Esophagus squamous epithelium (tissue), 5 donors: ENCODE data around the gene NR1H2. TPM values are rescaled to one million over a fixed set of nuclear protein-coding genes. Genes with fewer than 3 reads are reported as not detected.
A peak's percentile ranks its signal among the peaks of the same experiment; 100 is the strongest.

Experiments used
- DNase-seq: peaks from one replicate; lab custom pipeline; 2025; lab: John Stamatoyannopoulos, UW
- H3K27ac ChIP-seq, 4 donors: fragments of 200-600 bp; sonication (generic); one replicate each; pipeline ENCODE4 v1.5.1; 2016 to 2019; ENCODE audit warnings: mild to moderate bottlenecking in 1 of 4
- H3K27me3 ChIP-seq, 4 donors: fragments of 200-600 bp; sonication (generic); 1 replicate in 3 of 4; 2 replicates in 1 of 4; pipeline versions ENCODE4 v1.5.1 to v1.6.0; 2017 to 2021; ENCODE audit warnings: antibody characterized with exemption in 1 of 4
- H3K36me3 ChIP-seq, 3 donors: fragments of 200-600 bp; sonication (generic); one replicate each; pipeline ENCODE4 v1.5.1; 2016 to 2019
- H3K4me1 ChIP-seq, 3 donors: fragments of 200-600 bp; sonication (generic); one replicate each; pipeline ENCODE4 v1.5.1; 2017 to 2019
- H3K4me3 ChIP-seq, 4 donors: fragments of 200-600 bp; sonication (generic); 1 replicate in 3 of 4; 2 replicates in 1 of 4; pipeline ENCODE4 v1.5.1; 2016 to 2019; ENCODE audit warnings: mild to moderate bottlenecking in 2 of 4, moderate library complexity in 1 of 4
- H3K9me3 ChIP-seq, 3 donors: fragments of 200-600 bp; sonication (generic); one replicate each; pipeline ENCODE4 v1.5.1; 2016 to 2019
- CTCF ChIP-seq, 6 experiments: fragments of 450-650 bp in 4 of 6; fragments of 200-600 bp in 2 of 6; sonication (generic) in 2 of 6; IDR thresholded peaks; one replicate each; pipeline ENCODE4 v1.5.1; 2016 to 2019; ENCODE audit warnings: antibody characterized with exemption in 6 of 6, mild to moderate bottlenecking in 4 of 6, moderate library complexity in 4 of 6
- POLR2A ChIP-seq, 4 donors: fragments of 450-650 bp; IDR thresholded peaks; one replicate each; pipeline ENCODE4 v1.6.1; 2017; ENCODE audit warnings: antibody characterized with exemption in 4 of 4, mild to moderate bottlenecking in 4 of 4, moderate library complexity in 3 of 4
- WGBS, 2 donors: methylation state at CpG; one replicate each; pipeline ENCODE4 v1.1.5; 2018; 5-methylcytosine and 5-hydroxymethylcytosine counted together
- intact Hi-C: fragments of 100-400 bp; cut with DNase I; formaldehyde crosslinking; loops from one replicate; pipeline ENCODE4 v1.15.0; 2022
- total RNA-seq, 4 donors: library from RNA; depleted of rRNA; stranded (reverse); fragments of >200 nt; gene quantifications; one replicate each; pipeline ENCODE4 v1.1.0, GENCODE V29; 2016
- donor health status: DM: yes; HTN: yes; CAD: no.

NR1H2 gene
- total RNA-seq: 10 to 100 TPM; 48.6 to 84.1 (median 68.1) TPM

DNA sequence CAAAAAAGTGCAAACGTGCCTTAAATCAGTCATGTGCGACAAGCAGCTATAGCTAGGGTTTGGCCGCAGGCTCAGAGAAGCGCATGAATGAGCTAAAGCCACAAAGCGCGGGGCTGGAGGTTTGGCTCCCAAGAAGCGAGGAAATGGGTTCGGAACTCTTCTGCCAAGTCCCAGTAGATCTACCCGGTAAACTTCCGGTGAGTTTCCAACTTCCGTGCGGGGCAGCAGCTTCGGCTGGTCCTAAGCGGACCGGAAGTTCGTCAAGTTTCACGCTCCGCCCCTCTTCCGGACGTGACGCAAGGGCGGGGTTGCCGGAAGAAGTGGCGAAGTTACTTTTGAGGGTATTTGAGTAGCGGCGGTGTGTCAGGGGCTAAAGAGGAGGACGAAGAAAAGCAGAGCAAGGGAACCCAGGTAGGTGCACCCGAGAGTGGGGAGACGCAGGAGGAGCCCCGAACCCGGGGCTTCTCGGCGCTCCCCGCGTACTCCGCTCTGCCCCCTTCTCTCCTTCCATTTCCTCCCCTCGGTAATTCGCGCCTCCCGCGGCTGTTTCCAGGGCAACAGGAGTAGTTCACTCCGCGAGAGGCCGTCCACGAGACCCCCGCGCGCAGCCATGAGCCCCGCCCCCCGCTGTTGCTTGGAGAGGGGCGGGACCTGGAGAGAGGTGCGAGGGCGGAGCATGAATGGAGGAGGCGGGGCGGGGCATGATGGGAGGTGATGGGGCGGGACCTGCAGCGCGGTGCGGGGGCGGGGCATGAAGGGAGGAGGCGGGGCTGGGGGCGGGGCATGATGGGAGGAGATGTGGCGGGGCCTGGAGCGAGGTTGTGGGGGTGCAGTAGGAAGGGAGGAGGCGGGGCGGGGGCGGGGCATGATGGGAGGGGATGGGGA is at the start of gene NR1H2:
Gene NR1H2 (plus strand): TSS at position 292 of the 885 bp plus-strand sequence. CDS start 1,149 bp downstream, outside the sequence.
- TF ChIP-seq POLR2A (IDR thresholded peaks at IDR 0.05): peak in 3 of 4 donors; percentile 24 to 89 (median 70)
- TF ChIP-seq CTCF (IDR thresholded peaks at IDR 0.05): peak in 1 of 6 experiments; percentile 43
- Histone ChIP-seq H3K27me3 (no peaks in the 10 kb centered on the region), H3K36me3 (peaks cover 27 to 43% (median 35%) of the 10 kb centered on the region in 3 donors), H3K4me1 (peaks cover 0 to 30% (median 3%) of the 10 kb centered on the region in 3 donors), H3K27ac (peak within 1 kb of the TSS; percentile 97 to 100 (median 100)), H3K9me3 (no peaks in the 10 kb centered on the region), H3K4me3 (peak within 1 kb of the TSS; percentile 86 to 98 (median 94))
- intact Hi-C loops: no loop called here
- 0 to 1% methylated on average over 16 to 37 of the region's 67 CpGs for WGBS, 2 donors
- peak; percentile 85 for DNase-seq

DNA sequence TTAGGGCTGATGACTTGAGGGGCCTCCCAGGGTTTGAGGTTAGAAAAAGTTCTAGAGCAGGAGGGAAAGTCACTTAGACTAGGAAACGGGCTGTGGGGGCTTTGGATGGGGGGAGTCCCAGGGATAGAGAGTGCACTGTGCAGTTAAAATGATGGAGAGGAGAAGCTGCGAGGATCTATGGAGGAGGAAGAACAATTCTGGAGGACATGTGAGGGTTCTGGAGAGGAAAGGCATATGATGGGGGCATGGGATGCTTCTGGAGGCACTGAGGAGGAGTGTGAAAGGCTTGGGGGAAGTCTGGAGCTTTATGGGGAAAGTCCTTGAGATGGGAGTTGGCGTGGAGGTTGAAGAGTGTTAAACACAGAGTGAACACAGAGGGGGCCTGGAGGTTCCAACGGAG is 49.2 kb upstream of the NR1H2 start:
- H3K4me3 ChIP-seq: no peak overlapping the region
- H3K27ac ChIP-seq: no peak overlapping the region
- peaks cover 20 to 81% (median 29%) of the 10 kb centered on the region in 3 donors for H3K4me1 ChIP-seq
- DNase-seq: no peak
- no peak for TF ChIP-seq POLR2A (IDR thresholded peaks at IDR 0.05)
- TF ChIP-seq CTCF (IDR thresholded peaks at IDR 0.05): no peak
- peaks cover 8 to 77% (median 18%) of the 10 kb centered on the region in 4 donors for H3K27me3 ChIP-seq
- H3K9me3 ChIP-seq: peaks cover 0 to 6% (median 0%) of the 10 kb centered on the region in 3 donors
- WGBS, 2 donors: 35 to 41% methylated on average over 3 to 4 of the region's 4 CpGs
- intact Hi-C loops: no loop called here
- no peaks in the 10 kb centered on the region for H3K36me3 ChIP-seq

DNA sequence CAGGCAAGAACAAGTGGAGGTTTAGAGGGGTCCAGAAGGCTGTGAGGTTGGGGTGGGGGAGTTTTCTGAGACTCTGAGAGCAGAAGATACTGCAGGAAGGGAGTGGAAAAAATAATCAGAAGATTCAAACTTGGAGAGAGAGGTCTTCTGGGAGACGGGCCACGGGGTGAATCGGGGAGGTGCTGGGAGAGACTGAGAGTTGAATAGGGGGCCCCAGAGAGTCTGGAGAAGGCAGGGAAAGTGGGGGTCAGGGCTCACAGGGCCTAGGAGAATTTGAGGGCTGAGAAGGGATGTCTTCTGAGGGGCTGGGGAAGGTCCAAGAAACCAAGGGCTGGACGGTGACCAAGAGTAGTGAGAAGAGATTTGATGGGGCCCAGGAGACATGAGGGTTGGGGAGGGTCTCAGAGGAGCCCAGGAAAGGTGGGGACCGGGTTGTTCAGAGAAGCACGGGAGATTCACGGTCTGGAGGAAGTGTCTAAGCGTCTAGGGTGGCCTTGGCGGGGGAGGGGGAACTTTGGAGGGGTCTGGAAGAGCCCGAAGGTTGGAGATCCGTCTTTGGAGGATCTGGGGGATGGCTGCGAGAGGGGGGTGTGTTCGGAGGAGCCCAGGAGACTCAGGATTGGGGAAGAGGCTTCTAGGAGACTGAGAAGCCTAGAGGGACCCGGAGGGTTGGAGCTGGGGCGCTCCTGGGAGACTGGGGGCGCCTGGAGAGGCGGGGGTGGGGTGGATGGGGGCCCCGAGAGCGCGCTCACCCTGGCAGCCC is 48.6 kb upstream of the NR1H2 start:
- Histone ChIP-seq H3K9me3 (peaks cover 0 to 6% (median 0%) of the 10 kb centered on the region in 3 donors), H3K4me1 (peaks cover 20 to 87% (median 29%) of the 10 kb centered on the region in 3 donors), H3K27me3 (peaks cover 8 to 79% (median 19%) of the 10 kb centered on the region in 4 donors), H3K36me3 (no peaks in the 10 kb centered on the region), H3K4me3 (peak overlapping the region in 1 of 4 donors; percentile 41), H3K27ac (no peak overlapping the region)
- 19 to 22% methylated on average over 11 to 13 of the region's 20 CpGs for WGBS, 2 donors
- DNase-seq: no peak
- intact Hi-C loops: no loop called here
- no peak for TF ChIP-seq CTCF (IDR thresholded peaks at IDR 0.05)
- no peak for TF ChIP-seq POLR2A (IDR thresholded peaks at IDR 0.05)

DNA sequence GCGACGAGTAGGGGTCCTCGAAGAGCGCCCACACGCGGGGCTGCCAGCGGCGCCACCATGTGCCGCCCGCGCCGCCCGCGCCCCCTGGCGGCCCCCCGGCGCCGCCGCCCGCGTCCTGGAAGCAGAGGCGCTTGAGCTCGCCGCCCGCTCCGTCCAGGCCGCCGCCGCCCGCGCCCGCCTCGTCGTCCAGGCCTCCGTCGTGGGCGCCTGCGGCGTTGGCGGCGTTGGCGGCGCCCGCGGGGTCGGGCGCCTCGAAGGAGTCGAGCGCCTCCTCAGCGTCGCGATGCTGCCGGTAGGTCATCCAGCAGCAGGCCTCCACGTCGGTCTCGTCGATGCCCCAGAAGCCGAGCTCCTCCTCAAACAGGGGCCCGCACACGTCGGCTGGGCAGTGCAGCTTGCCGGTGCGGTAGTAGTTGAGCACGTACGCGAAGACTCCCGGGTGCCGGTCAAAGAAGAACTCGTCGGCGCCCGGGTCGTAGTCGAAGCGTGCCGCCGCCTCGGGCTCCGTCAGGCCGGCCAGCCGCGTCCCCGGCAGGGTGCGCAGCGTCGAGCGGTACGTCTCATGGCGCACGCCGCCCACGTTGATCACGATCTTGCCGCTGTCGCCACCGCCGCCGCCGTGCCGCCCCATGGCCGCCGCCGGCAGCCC is 47.9 kb upstream of the NR1H2 start:
- Histone ChIP-seq H3K36me3 (no peaks in the 10 kb centered on the region), H3K4me1 (peaks cover 25 to 94% (median 34%) of the 10 kb centered on the region in 3 donors), H3K27ac (no peak overlapping the region), H3K4me3 (peak overlapping the region; percentile 13 to 60 (median 36)), H3K9me3 (peaks cover 0 to 6% (median 0%) of the 10 kb centered on the region in 3 donors), H3K27me3 (peaks cover 8 to 80% (median 22%) of the 10 kb centered on the region in 4 donors)
- intact Hi-C loops: no loop called here
- no peak for DNase-seq
- TF ChIP-seq CTCF (IDR thresholded peaks at IDR 0.05) (peak in 1 of 6 experiments; percentile 28), POLR2A (IDR thresholded peaks at IDR 0.05) (no peak)
- WGBS, 2 donors: no CpG with 5 or more reads among the region's 104 CpGs
